Endodermal cell (in vitro differentiated cells): ENCODE measurements around the gene CYP46A1. TPM values are rescaled to one million over a fixed set of nuclear protein-coding genes. Genes with fewer than 3 reads are reported as not detected.
A peak's percentile ranks its signal among the peaks of the same experiment; 100 is the strongest.

Experiments
- DNase-seq: peaks from one replicate; pipeline ENCODE4 v3.0.0-alpha.2; 2017
- H3K27ac ChIP-seq: 2 replicates; pipeline ENCODE4 v1.5.1; 2013; ENCODE audit warnings: mild to moderate bottlenecking, low read depth, low read length, moderate library complexity
- H3K27me3 ChIP-seq: 2 replicates; pipeline ENCODE4 v1.6.1; 2013; ENCODE audit warnings: mild to moderate bottlenecking, low read length, moderate library complexity; ENCODE audit not compliant: insufficient read depth, control insufficient read depth, poor library complexity, severe bottlenecking
- H3K36me3 ChIP-seq: 2 replicates; pipeline ENCODE4 v1.7.0; 2013; ENCODE audit warnings: mild to moderate bottlenecking, low read length, moderate library complexity; ENCODE audit not compliant: control insufficient read depth, insufficient read depth
- H3K4me1 ChIP-seq: one replicate; pipeline ENCODE4 v1.7.0; 2013; ENCODE audit warnings: low read length; ENCODE audit not compliant: control insufficient read depth, insufficient read depth
- H3K4me3 ChIP-seq: 2 replicates; pipeline ENCODE4 v1.5.1; 2013; ENCODE audit warnings: mild to moderate bottlenecking, low read length, moderate library complexity
- H3K9ac ChIP-seq: 2 replicates; pipeline ENCODE4 v1.6.1; 2013; ENCODE audit warnings: mild to moderate bottlenecking, low read length, moderate library complexity; ENCODE audit not compliant: poor library complexity, severe bottlenecking; ENCODE audit errors: extremely low read depth
- H3K9me3 ChIP-seq: 2 replicates; pipeline ENCODE4 v1.6.1; 2013; ENCODE audit warnings: mild to moderate bottlenecking, low read length, moderate library complexity; ENCODE audit not compliant: control insufficient read depth
- H3K27ac Mint-ChIP-seq: 2 replicates; pipeline ENCODE4 v1.8.0; 2020; ENCODE audit warnings: mixed read lengths
- H3K27me3 Mint-ChIP-seq: 2 replicates; pipeline ENCODE4 v1.8.0; 2021; ENCODE audit warnings: mild to moderate bottlenecking, mixed read lengths; ENCODE audit not compliant: insufficient read depth
- H3K36me3 Mint-ChIP-seq: 2 replicates; pipeline ENCODE4 v1.8.0; 2020; ENCODE audit warnings: low read depth, mixed read lengths
- H3K4me1 Mint-ChIP-seq: 2 replicates; pipeline ENCODE4 v1.8.0; 2020; ENCODE audit warnings: mixed read lengths
- H3K4me3 Mint-ChIP-seq: 2 replicates; pipeline ENCODE4 v1.8.0; 2020; ENCODE audit warnings: mild to moderate bottlenecking, moderate library complexity, mixed read lengths
- H3K9me3 Mint-ChIP-seq: 2 replicates; pipeline ENCODE4 v1.8.0; 2020; ENCODE audit warnings: mild to moderate bottlenecking, mixed read lengths
- WGBS, 2 experiments: methylation state at CpG; one replicate each; pipeline versions ENCODE4 v1.1.5 to v1.1.7; 2013; ENCODE audit warnings: missing lambda C conversion rate in 2 of 2, mixed read lengths in 1 of 2; ENCODE audit not compliant: insufficient coverage in 1 of 2, insufficient read length in 1 of 2; 5-methylcytosine and 5-hydroxymethylcytosine counted together
- total RNA-seq, 2 donors: library from RNA; stranded (reverse); fragmentation: NEBNext Ultra II Directional in 1 of 2; extraction: Animal tissue kit (Norgen Biotek cat#: 25700) in 1 of 2; gene quantifications; 2 replicates in 1 of 2; 3 replicates in 1 of 2; pipeline ENCODE4 v1.2.1, GENCODE V29; 2021
- TF ChIP-seq, protein P1 (sequence below): fragments of 200-600 bp; sonication (generic); conservative IDR thresholded peaks from 2 replicates; pipeline ENCODE4 v1.5.0; 2021; ENCODE audit warnings: antibody characterized with exemption, mild to moderate bottlenecking

The CYP46A1 gene
- total RNA-seq, 2 donors from 2014 or later: 0.55 to 0.57 TPM

- WGBS, 2 experiments: 90 to 93% methylated on average over 17 to 24 of the region's 24 CpGs
- no peak overlapping the region for H3K27ac Mint-ChIP-seq
- H3K4me3 Mint-ChIP-seq: no peak overlapping the region
- H3K4me1 Mint-ChIP-seq: peaks cover 4% of the 10 kb centered on the region
- Histone ChIP-seq H3K4me3 (no peak overlapping the region), H3K4me1 (no peaks in the 10 kb centered on the region), H3K27me3 (peaks cover 13% of the 10 kb centered on the region), H3K27ac (no peak overlapping the region), H3K36me3 (no peaks in the 10 kb centered on the region), H3K9ac (no peak overlapping the region), H3K9me3 (no peaks in the 10 kb centered on the region)
- peaks cover 7% of the 10 kb centered on the region for H3K9me3 Mint-ChIP-seq
- no peak for DNase-seq
- TF ChIP-seq, protein P1, sequence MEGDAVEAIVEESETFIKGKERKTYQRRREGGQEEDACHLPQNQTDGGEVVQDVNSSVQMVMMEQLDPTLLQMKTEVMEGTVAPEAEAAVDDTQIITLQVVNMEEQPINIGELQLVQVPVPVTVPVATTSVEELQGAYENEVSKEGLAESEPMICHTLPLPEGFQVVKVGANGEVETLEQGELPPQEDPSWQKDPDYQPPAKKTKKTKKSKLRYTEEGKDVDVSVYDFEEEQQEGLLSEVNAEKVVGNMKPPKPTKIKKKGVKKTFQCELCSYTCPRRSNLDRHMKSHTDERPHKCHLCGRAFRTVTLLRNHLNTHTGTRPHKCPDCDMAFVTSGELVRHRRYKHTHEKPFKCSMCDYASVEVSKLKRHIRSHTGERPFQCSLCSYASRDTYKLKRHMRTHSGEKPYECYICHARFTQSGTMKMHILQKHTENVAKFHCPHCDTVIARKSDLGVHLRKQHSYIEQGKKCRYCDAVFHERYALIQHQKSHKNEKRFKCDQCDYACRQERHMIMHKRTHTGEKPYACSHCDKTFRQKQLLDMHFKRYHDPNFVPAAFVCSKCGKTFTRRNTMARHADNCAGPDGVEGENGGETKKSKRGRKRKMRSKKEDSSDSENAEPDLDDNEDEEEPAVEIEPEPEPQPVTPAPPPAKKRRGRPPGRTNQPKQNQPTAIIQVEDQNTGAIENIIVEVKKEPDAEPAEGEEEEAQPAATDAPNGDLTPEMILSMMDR: no peak
- no peaks in the 10 kb centered on the region for H3K36me3 Mint-ChIP-seq
- H3K27me3 Mint-ChIP-seq: peaks cover 11% of the 10 kb centered on the region
Observed at GRCh38 chr14:99715266-99716000, 31.3 kb downstream of the CYP46A1 start.

DNA sequence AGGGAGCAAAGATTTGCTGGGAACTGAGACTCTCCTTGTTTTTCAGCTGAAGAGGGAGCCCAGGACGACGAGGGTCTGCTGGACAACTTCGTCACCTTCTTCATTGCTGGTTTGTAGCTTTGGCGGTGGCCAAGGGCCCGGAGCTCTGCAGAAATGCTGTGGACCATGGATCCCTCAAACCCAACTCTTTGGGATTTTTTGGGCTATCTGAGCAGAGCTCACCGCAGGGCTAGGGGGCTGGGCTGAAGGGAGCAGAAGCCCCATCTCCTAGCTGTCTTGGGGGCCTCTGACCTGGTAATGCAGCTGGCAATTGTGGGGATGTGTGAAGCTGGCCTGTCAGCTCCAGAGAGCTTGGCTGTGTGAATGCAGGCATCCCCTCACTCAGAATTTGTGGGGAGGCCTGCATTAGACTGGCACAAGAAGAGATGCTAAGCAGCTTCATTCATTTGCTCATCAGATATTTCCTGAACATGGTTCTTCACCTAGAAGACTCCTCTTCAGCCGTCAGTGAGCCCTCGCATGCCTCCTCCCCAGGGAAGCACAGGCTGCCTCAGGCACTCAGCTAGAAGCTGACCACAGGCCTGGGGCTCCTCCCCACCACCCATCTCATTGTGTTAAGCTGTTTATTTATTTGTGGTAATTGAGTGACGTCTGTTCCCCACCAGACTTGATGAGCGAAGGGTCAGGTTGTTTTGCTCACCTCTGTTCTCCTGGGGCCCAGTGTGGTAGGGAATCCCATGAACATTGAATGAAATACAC lies 32.2 kb downstream of the CYP46A1 start:
- Histone ChIP-seq H3K36me3 (no peaks in the 10 kb centered on the region), H3K9ac (no peak overlapping the region), H3K9me3 (no peaks in the 10 kb centered on the region), H3K4me1 (no peaks in the 10 kb centered on the region), H3K27me3 (peaks cover 5% of the 10 kb centered on the region), H3K4me3 (no peak overlapping the region), H3K27ac (no peak overlapping the region)
- peaks cover 11% of the 10 kb centered on the region for H3K27me3 Mint-ChIP-seq
- H3K9me3 Mint-ChIP-seq: peaks cover 7% of the 10 kb centered on the region
- TF ChIP-seq, protein P1: no peak
- no peak overlapping the region for H3K4me3 Mint-ChIP-seq
- no peaks in the 10 kb centered on the region for H3K36me3 Mint-ChIP-seq
- 90 to 95% methylated on average over 6 to 10 of the region's 10 CpGs for WGBS, 2 experiments
- no peak for DNase-seq
- peaks cover 4% of the 10 kb centered on the region for H3K4me1 Mint-ChIP-seq
- no peak overlapping the region for H3K27ac Mint-ChIP-seq

- Mint-ChIP-seq H3K4me1 (peaks cover 4% of the 10 kb centered on the region), H3K9me3 (peaks cover 7% of the 10 kb centered on the region), H3K27me3 (peaks cover 11% of the 10 kb centered on the region), H3K4me3 (no peak overlapping the region), H3K36me3 (no peaks in the 10 kb centered on the region), H3K27ac (no peak overlapping the region)
- Histone ChIP-seq H3K36me3 (no peaks in the 10 kb centered on the region), H3K27ac (no peak overlapping the region), H3K9ac (no peak overlapping the region), H3K27me3 (no peaks in the 10 kb centered on the region), H3K9me3 (no peaks in the 10 kb centered on the region), H3K4me1 (no peaks in the 10 kb centered on the region), H3K4me3 (no peak overlapping the region)
- DNase-seq: peak; percentile 36
- TF ChIP-seq, protein P1: no peak
- 96% methylated on average over 9 to 14 of the region's 14 CpGs for WGBS, 2 experiments
Observed at GRCh38 chr14:99716850-99717681, 33.0 kb downstream of the CYP46A1 start.
